HUES64 (cell line): ENCODE data around the gene NXT1.

Source experiments
- H3K27ac ChIP-seq: 2 replicates; pipeline ENCODE4 v1.7.0; 2013; ENCODE audit warnings: low read depth, low read length, inconsistent platforms
- H3K27me3 ChIP-seq: 2 replicates; pipeline ENCODE4 v1.6.1; 2013; ENCODE audit warnings: mild to moderate bottlenecking, low read length; ENCODE audit not compliant: insufficient read depth
- H3K36me3 ChIP-seq: 2 replicates; pipeline ENCODE4 v1.6.1; 2013; ENCODE audit warnings: mild to moderate bottlenecking, low read length; ENCODE audit not compliant: insufficient read depth
- H3K4me1 ChIP-seq: 2 replicates; pipeline ENCODE4 v1.6.1; 2013; ENCODE audit warnings: mild to moderate bottlenecking, low read length, moderate library complexity; ENCODE audit not compliant: insufficient read depth
- H3K4me3 ChIP-seq: 2 replicates; pipeline ENCODE4 v1.5.1; 2013; ENCODE audit warnings: mild to moderate bottlenecking, low read length, moderate library complexity
- H3K9ac ChIP-seq: 2 replicates; pipeline ENCODE4 v1.6.1; 2013; ENCODE audit warnings: mild to moderate bottlenecking, low read depth, low read length
- H3K9me3 ChIP-seq: 2 replicates; pipeline ENCODE4 v1.6.1; 2013; ENCODE audit warnings: low read depth, low read length; ENCODE audit not compliant: insufficient read depth
- WGBS: fragments of 150-250, 120-280 bp; methylation state at CpG from one replicate; pipeline ENCODE4 v1.1.7; 2013; ENCODE audit warnings: missing lambda C conversion rate; 5-methylcytosine and 5-hydroxymethylcytosine counted together

The NXT1 gene

DNA sequence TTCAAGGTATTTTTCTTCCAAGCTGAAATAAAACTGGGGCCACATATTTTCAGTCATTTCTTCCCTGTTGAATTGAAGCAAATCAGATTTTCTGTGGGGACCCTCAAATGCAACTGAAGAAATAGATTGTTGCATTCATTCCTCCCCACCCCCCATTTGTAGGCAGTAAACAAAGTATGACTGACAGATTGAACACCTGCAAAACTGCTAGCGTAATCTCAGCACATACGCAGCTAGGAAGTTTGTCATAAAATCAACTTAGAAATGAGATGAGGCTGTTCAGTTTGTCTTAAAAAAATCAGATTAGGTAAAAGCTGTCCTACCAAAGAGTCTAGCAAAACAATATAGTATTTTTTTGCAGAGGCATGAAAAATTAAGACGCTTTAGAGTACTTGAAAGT, 20.3 kb downstream of the NXT1 start:
- 91% methylated on average over 3 of the region's 3 CpGs for WGBS
- Histone ChIP-seq H3K4me3 (no peak overlapping the region), H3K27me3 (no peaks in the 10 kb centered on the region), H3K4me1 (no peaks in the 10 kb centered on the region), H3K27ac (no peak overlapping the region), H3K9me3 (no peaks in the 10 kb centered on the region), H3K9ac (no peak overlapping the region), H3K36me3 (peaks cover 96% of the 10 kb centered on the region)

DNA sequence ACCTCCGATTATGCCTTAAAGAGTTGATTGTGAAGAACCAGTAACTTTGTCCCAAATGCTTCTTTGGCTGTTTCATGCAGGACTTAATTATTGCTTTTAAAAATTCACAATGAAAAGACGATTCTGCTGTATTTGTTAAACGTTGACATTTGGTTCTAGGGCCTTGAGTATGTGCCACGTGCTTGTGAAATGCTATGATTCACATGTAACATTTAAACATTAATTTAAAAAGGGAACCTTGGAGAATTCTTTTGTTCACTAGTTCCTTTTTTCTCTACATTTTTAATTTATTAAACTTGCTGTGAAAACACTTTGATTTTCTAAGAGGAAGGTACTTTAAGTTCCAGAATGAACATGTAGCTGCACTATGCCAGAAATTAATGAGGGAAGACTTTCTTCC, 20.9 kb downstream of the NXT1 start:
- no peaks in the 10 kb centered on the region for H3K4me1 ChIP-seq
- no peak overlapping the region for H3K4me3 ChIP-seq
- no peaks in the 10 kb centered on the region for H3K27me3 ChIP-seq
- no peak overlapping the region for H3K27ac ChIP-seq
- no peak overlapping the region for H3K9ac ChIP-seq
- WGBS, result over 99% methylated on average over 3 of the region's 4 CpGs
- H3K36me3 ChIP-seq, result peaks cover 96% of the 10 kb centered on the region
- H3K9me3 ChIP-seq, result no peaks in the 10 kb centered on the region

DNA sequence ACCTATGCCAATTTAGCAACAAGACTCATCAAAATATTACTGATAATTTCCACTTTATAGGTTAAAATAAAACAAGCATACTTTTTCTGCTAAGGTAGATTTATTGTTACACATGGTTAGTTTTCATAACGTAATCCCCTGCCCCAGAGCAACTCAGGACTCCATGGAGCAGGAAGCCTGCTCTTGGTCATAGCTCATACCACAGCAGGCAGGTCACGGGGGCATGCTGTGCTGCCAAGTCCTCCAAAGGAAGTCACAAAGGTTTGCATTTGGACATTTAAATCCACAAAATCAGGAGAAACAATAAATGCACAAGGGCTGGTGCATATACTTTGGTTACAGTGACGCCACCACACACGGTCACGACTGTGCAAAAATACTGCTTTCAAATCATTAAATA, 23.9 kb downstream of the NXT1 start:
- Histone ChIP-seq H3K36me3 (peaks cover 88% of the 10 kb centered on the region), H3K4me1 (no peaks in the 10 kb centered on the region), H3K9me3 (no peaks in the 10 kb centered on the region), H3K27me3 (no peaks in the 10 kb centered on the region), H3K9ac (no peak overlapping the region), H3K27ac (no peak overlapping the region), H3K4me3 (no peak overlapping the region)
- 89% methylated on average over 5 of the region's 5 CpGs for WGBS

DNA sequence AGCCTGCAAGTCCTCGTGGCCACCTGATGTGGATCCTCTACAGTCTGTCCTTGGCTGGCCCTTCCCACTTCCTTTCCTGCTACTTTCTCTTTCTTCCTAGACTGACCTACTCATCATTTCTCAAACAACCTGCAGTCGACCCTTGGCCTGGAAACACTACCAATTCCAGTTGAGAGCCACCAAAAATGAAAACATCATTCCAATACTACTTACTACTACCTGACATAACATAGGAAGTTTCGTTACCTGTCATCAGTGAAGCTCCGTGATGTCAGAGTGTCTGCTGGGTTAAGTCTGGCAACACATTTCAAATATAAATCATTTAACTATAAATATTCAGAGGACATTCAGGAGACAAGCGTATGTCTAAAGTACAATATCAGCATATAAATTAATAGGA, 25.2 kb downstream of the NXT1 start:
- no peak overlapping the region for H3K9ac ChIP-seq
- H3K9me3 ChIP-seq, result no peaks in the 10 kb centered on the region
- no peak overlapping the region for H3K27ac ChIP-seq
- 91% methylated on average over 5 of the region's 5 CpGs for WGBS
- H3K36me3 ChIP-seq, result peaks cover 87% of the 10 kb centered on the region
- H3K4me1 ChIP-seq, result no peaks in the 10 kb centered on the region
- no peak overlapping the region for H3K4me3 ChIP-seq
- H3K27me3 ChIP-seq, result no peaks in the 10 kb centered on the region

DNA sequence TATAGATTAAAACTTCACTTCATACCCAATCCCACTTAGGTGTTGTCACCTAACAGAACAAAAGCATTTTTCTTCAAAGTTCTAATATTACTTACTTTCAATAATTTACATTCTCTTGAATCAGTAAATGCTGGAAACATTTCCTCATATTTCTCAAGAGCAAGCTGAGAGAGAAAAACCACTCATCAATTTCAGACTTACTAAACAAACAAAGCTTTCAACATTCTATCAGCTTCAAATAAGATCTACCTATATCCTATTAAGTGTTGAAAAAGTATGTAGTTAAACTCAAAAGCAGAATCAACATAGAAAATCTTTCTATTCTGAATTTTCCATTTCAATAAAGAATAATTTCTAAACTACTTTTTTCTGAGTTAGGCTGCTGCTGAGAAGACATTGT, 29.2 kb downstream of the NXT1 start:
- H3K36me3 ChIP-seq, result peaks cover 73% of the 10 kb centered on the region
- H3K9ac ChIP-seq, result no peak overlapping the region
- H3K27me3 ChIP-seq, result no peaks in the 10 kb centered on the region
- H3K27ac ChIP-seq, result no peak overlapping the region
- H3K4me1 ChIP-seq, result no peaks in the 10 kb centered on the region; the same call in 1 of the 2 replicates
- no peak overlapping the region for H3K4me3 ChIP-seq
- H3K9me3 ChIP-seq, result no peaks in the 10 kb centered on the region

DNA sequence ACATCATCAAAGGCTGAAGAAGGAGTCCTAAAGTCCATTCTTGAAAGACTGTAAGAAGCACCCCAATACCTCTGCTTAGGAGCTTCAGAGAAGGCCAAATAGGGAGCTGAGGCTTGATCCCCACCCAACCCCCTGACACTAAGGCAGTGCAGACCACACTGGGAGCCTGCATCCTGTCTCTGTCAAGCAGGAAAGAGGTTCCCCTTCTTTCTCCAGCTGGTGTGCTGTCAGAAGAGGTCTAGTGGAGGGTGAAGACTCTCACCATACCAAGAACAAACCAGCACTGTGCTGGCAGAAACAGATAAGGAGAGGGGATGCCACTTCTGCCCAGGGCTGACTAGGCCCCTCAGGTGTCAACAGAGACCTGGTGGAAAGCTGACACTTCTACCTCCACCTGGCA, 31.3 kb downstream of the NXT1 start:
- Histone ChIP-seq H3K27ac (no peak overlapping the region), H3K4me1 (no peaks in the 10 kb centered on the region; the same call in 1 of the 2 replicates), H3K9ac (no peak overlapping the region), H3K4me3 (no peak overlapping the region), H3K27me3 (no peaks in the 10 kb centered on the region), H3K36me3 (peaks cover 52% of the 10 kb centered on the region), H3K9me3 (no peaks in the 10 kb centered on the region)

DNA sequence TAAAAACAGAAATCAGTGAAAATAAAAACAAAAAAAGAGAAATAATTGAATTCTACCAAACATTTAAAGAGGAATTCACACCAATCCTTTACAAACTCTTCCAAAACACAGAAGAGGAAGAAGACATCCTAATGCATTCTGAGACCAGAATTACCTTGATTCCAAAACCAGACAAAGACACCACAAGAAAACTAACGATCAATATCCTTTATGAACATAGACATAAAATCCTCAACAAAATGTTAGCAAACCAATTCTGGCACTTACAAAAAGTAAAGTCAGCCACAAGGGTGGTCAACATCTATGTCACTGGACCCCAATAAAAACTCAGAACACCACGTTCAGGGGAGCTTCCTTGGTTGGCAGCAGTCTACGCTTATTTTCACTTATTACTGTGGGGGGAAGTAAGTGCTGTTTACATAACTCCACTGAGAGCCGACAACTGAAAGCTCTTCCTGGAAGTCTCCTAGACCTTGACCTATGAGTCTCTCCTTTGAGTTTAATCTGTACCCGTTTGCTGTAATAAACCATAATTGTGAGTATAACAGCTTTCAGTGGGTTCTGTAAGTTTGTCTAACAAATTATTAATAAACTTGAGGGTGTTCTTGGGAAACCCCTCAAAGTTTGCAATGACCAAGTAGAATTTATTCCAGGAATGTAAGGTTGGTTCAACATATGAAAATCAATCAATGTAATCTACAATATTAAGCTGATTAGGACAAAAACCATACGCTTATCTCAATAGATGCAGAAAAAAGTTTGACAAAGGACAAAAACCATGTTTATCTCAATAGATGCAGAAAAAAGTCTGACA, 35.9 kb downstream of the NXT1 start:
- Histone ChIP-seq H3K27me3 (no peaks in the 10 kb centered on the region), H3K4me1 (peaks cover 11% of the 10 kb centered on the region), H3K4me3 (no peak overlapping the region), H3K9ac (no peak overlapping the region), H3K9me3 (no peaks in the 10 kb centered on the region), H3K36me3 (peaks cover 49% of the 10 kb centered on the region), H3K27ac (no peak overlapping the region)
- WGBS, result 92% methylated on average over 6 of the region's 6 CpGs

DNA sequence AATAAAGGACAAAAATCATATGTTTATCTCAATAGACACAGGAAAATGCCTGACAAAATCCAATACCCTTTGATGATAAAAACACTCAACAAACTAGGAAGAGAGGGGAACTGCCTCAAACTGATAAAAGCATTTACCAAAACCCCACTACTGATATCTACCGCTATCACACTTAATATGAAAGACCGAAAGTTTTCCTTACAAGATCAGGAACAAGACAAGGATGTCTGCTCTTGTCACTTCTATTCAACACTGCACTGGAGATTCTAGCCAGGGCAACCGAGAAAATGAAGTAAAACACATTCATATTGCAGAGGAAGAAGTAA, 36.5 kb downstream of the NXT1 start:
- no peaks in the 10 kb centered on the region for H3K9me3 ChIP-seq
- peaks cover 16% of the 10 kb centered on the region for H3K4me1 ChIP-seq
- no peak overlapping the region for H3K27ac ChIP-seq
- no peaks in the 10 kb centered on the region for H3K27me3 ChIP-seq
- no peak overlapping the region for H3K9ac ChIP-seq
- no peak overlapping the region for H3K4me3 ChIP-seq
- H3K36me3 ChIP-seq, result peaks cover 47% of the 10 kb centered on the region
- WGBS, result 99% methylated on average over 3 of the region's 3 CpGs

DNA sequence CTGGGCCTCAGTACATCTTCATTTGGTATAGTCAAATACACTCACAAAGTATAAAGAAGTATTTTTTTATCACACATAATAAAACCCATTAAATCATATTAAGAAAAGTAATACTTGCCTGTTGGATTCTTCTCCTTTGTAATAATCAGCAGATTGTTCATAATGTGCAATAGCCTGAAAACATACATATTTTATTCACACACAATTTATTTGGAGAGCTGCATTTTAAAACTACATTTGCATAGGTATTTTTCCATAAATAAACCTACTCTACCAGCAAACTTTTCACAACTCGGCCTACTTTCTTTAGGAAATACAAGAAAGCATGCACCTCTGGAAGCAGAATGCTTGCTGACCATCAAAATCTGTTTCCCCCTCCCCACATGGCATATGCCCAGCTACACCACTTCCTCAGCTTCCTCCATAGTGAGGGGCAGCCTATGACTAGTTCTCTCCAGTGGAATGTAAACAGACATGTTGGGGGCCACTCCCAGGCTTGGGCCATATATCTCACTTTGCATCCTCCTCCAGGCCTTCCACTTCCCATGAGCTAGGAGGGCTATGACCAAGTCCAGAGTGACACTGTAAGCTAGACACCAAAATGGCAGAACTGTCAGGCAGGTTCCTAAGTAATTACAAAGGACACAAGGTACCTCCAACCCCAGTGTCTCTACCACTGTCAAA, 39.6 kb downstream of the NXT1 start:
- Histone ChIP-seq H3K27me3 (no peaks in the 10 kb centered on the region), H3K36me3 (peaks cover 59% of the 10 kb centered on the region), H3K9me3 (no peaks in the 10 kb centered on the region), H3K9ac (no peak overlapping the region), H3K4me1 (peaks cover 18% of the 10 kb centered on the region), H3K4me3 (no peak overlapping the region), H3K27ac (no peak overlapping the region)
- 94% methylated on average over 1 of the region's 1 CpG for WGBS

DNA sequence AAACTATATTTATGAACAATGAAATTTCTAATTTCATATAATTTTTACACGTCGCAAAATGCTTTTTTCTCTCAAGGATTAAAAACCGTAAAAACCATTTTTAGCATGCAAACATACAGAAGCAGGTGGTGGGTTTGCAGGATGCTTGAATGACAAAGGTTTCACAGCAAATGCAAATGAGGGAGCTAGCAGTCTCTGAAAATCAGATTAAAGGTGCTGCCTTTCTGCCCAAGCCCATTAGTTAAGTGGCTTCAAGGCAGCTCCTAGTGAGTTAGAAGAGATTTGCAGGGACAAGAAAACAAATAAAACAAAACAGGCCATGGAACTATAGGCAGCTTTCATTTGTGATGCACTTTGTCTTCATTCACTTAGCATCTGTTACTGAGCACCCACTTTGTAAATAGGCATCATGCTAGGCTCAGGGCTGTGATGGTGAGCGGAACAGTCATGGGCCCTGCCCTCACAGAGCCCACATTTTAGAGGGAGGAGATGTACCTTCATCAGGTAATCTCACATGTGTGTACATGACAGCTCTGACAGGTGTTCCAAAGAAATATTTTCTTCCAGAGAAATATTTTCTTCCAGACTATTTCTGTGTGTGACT, 41.2 kb downstream of the NXT1 start:
- H3K9ac ChIP-seq, result no peak overlapping the region
- H3K36me3 ChIP-seq, result peaks cover 64% of the 10 kb centered on the region
- peak overlapping the region; percentile 39; the same call in 1 of the 2 replicates for H3K27ac ChIP-seq
- H3K9me3 ChIP-seq, result no peaks in the 10 kb centered on the region
- 40% methylated on average over 2 of the region's 4 CpGs for WGBS
- H3K4me3 ChIP-seq, result no peak overlapping the region
- H3K27me3 ChIP-seq, result no peaks in the 10 kb centered on the region
- H3K4me1 ChIP-seq, result peaks cover 18% of the 10 kb centered on the region

DNA sequence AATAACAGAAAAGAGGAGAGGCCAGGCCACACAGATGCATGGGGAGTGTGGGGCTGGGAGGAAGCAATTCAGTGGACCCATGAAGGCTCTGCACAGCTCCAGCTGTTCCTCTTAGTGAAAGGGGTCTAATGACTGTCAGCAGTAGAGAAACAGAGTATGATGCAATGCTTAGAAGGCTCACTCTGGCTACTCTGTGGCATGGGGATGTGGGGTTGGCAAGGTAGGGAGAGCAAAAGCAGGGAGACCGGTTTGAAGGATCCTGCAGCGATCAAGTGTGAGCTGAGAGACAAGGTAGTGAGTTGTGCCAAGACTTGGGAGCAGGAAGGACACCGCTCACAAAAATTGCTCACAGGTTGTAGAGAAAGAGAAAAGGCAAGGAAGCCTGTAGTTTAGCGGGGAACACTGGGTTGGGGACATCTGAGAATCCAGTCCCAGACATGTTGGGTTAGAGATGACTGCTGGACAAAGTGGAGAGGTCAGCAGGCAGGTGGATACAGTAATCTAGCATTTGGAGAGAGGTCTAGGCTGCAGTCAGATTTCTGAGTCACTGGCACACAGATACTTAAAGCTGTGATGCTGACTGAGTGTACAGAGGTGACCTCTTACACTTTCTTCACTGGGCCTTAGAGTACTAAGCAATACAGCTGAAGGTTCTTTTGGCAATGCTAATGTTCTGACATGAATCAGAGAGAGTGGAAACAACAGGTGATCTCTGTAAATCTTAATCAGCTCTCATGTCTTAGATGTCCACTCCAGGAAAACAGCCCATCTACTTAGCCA, 43.6 kb downstream of the NXT1 start:
- peaks cover 53% of the 10 kb centered on the region for H3K36me3 ChIP-seq
- H3K27ac ChIP-seq, result no peak overlapping the region
- 95% methylated on average over 4 of the region's 4 CpGs for WGBS
- no peaks in the 10 kb centered on the region for H3K9me3 ChIP-seq
- no peak overlapping the region for H3K9ac ChIP-seq
- no peak overlapping the region for H3K4me3 ChIP-seq
- H3K4me1 ChIP-seq, result peaks cover 18% of the 10 kb centered on the region
- no peaks in the 10 kb centered on the region for H3K27me3 ChIP-seq
